Measurements from ENCODE around the gene MRGPRE.

DNA sequence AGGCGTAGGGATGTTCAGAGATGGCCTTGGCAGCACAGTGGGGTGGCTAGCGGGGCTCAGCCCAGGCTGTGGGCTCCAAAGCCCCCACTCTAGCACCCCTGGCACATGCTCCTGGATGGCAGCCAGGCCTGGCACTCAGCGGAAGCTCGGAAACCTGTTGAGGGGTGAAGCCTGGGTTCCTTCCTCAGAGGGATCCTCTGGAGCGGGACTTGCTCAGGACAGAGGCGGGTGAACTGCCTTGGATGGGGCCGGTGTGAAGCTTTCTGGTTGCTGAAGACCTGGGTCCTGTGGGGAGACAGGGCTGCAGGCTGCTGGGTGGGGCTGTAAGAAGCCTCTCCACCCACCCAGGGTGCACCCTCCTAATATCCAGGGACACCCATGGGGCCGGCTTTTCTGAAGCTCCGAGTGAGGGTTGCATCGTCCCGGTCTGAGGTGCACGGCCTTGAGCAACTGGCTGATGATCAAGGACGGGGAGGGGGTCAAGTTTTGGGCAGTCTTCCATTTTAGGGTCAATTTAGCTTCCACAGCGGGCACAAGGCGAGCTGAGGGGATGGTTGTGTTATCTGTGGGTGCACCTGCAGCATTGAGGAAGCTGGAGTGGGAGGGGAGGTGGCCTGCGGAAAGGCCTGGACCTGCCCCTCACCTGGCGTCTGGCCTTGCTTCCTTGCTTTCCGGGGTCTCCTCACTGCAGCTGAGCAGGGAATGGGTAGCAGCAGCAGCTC is 5.2 kb downstream of the MRGPRE start:
- TF ChIP-seq, protein P1, sequence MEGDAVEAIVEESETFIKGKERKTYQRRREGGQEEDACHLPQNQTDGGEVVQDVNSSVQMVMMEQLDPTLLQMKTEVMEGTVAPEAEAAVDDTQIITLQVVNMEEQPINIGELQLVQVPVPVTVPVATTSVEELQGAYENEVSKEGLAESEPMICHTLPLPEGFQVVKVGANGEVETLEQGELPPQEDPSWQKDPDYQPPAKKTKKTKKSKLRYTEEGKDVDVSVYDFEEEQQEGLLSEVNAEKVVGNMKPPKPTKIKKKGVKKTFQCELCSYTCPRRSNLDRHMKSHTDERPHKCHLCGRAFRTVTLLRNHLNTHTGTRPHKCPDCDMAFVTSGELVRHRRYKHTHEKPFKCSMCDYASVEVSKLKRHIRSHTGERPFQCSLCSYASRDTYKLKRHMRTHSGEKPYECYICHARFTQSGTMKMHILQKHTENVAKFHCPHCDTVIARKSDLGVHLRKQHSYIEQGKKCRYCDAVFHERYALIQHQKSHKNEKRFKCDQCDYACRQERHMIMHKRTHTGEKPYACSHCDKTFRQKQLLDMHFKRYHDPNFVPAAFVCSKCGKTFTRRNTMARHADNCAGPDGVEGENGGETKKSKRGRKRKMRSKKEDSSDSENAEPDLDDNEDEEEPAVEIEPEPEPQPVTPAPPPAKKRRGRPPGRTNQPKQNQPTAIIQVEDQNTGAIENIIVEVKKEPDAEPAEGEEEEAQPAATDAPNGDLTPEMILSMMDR (IDR thresholded peaks at IDR 0.05; ENCODE audit: borderline replicate concordance, extremely low read depth, low read length, poor library complexity, severe bottlenecking), result no peak
- TF ChIP-seq EZH2 (IDR thresholded peaks at IDR 0.05; ENCODE audit: borderline replicate concordance, low read depth, low read length, severe bottlenecking), result no peak
